ENCODE data around the gene JAKMIP1. TPM values are rescaled to one million over a fixed set of nuclear protein-coding genes. Genes with fewer than 3 reads are reported as not detected.

Gene JAKMIP1
- polyA plus RNA-seq, 2 donors = 0.13 to 0.31 TPM

- 66 to 69% methylated on average over 6 of the region's 6 CpGs for WGBS, 2 donors
Measured at GRCh38 chr4:6120361-6120760, 80.0 kb downstream of the JAKMIP1 start.

GRCh38 chr4:6119507-6120020 lies 80.8 kb downstream of the JAKMIP1 start:
- H3K4me1 ChIP-seq (ENCODE audit: control insufficient read depth in 2 of 2, insufficient read depth in 2 of 2, low read length in 1 of 2) = peaks cover 0 to 1% of the 10 kb centered on the region in 2 donors
- no peaks in the 10 kb centered on the region for H3K9me3 ChIP-seq (ENCODE audit: control insufficient read depth in 2 of 2, insufficient read depth in 1 of 2, low read depth in 1 of 2, low read length in 1 of 2)
- no peaks in the 10 kb centered on the region for H3K27me3 ChIP-seq (ENCODE audit: control insufficient read depth in 1 of 2, insufficient read depth in 2 of 2, low read length in 2 of 2)
- H3K27ac ChIP-seq (ENCODE audit: low read depth in 2 of 2, low read length in 1 of 2) = no peak overlapping the region
- H3K4me3 ChIP-seq (ENCODE audit: low read depth in 1 of 2, low read length in 2 of 2) = no peak overlapping the region
- 55 to 59% methylated on average over 5 of the region's 5 CpGs for WGBS, 2 donors
- H3K36me3 ChIP-seq (ENCODE audit: control insufficient read depth in 2 of 2, insufficient read depth in 2 of 2, low read length in 1 of 2) = no peaks in the 10 kb centered on the region

More at GRCh38 chr4:6120361-6120760, 80.0 kb downstream of the JAKMIP1 start:
- H3K36me3 ChIP-seq (ENCODE audit: control insufficient read depth in 2 of 2, insufficient read depth in 2 of 2, low read length in 1 of 2) = no peaks in the 10 kb centered on the region
- no peaks in the 10 kb centered on the region for H3K9me3 ChIP-seq (ENCODE audit: control insufficient read depth in 2 of 2, insufficient read depth in 1 of 2, low read depth in 1 of 2, low read length in 1 of 2)
- no peaks in the 10 kb centered on the region for H3K27me3 ChIP-seq (ENCODE audit: control insufficient read depth in 1 of 2, insufficient read depth in 2 of 2, low read length in 2 of 2)
- H3K4me3 ChIP-seq (ENCODE audit: low read depth in 1 of 2, low read length in 2 of 2) = no peak overlapping the region
- H3K4me1 ChIP-seq (ENCODE audit: control insufficient read depth in 2 of 2, insufficient read depth in 2 of 2, low read length in 1 of 2) = no peaks in the 10 kb centered on the region
- no peak overlapping the region for H3K27ac ChIP-seq (ENCODE audit: low read depth in 2 of 2, low read length in 1 of 2)

GRCh38 chr4:6118201-6118600 lies 82.1 kb downstream of the JAKMIP1 start:
- H3K36me3 ChIP-seq (ENCODE audit: control insufficient read depth in 2 of 2, insufficient read depth in 2 of 2, low read length in 1 of 2) = no peaks in the 10 kb centered on the region
- H3K4me1 ChIP-seq (ENCODE audit: control insufficient read depth in 2 of 2, insufficient read depth in 2 of 2, low read length in 1 of 2) = peaks cover 0 to 2% of the 10 kb centered on the region in 2 donors
- H3K27me3 ChIP-seq (ENCODE audit: control insufficient read depth in 1 of 2, insufficient read depth in 2 of 2, low read length in 2 of 2) = no peaks in the 10 kb centered on the region
- 83 to 90% methylated on average over 7 of the region's 7 CpGs for WGBS, 2 donors
- no peak overlapping the region for H3K4me3 ChIP-seq (ENCODE audit: low read depth in 1 of 2, low read length in 2 of 2)
- H3K9me3 ChIP-seq (ENCODE audit: control insufficient read depth in 2 of 2, insufficient read depth in 1 of 2, low read depth in 1 of 2, low read length in 1 of 2) = no peaks in the 10 kb centered on the region
- H3K27ac ChIP-seq (ENCODE audit: low read depth in 2 of 2, low read length in 1 of 2) = no peak overlapping the region

- Histone ChIP-seq H3K4me1 (ENCODE audit: control insufficient read depth in 2 of 2, insufficient read depth in 2 of 2, low read length in 1 of 2) (peaks cover 0 to 2% of the 10 kb centered on the region in 2 donors), H3K27me3 (ENCODE audit: control insufficient read depth in 1 of 2, insufficient read depth in 2 of 2, low read length in 2 of 2) (peaks cover 0 to 3% of the 10 kb centered on the region in 2 donors), H3K9me3 (ENCODE audit: control insufficient read depth in 2 of 2, insufficient read depth in 1 of 2, low read depth in 1 of 2, low read length in 1 of 2) (no peaks in the 10 kb centered on the region), H3K4me3 (ENCODE audit: low read depth in 1 of 2, low read length in 2 of 2) (no peak overlapping the region), H3K27ac (ENCODE audit: low read depth in 2 of 2, low read length in 1 of 2) (no peak overlapping the region), H3K36me3 (ENCODE audit: control insufficient read depth in 2 of 2, insufficient read depth in 2 of 2, low read length in 1 of 2) (no peaks in the 10 kb centered on the region)
- 30 to 34% methylated on average over 15 of the region's 15 CpGs for WGBS, 2 donors
Measured at GRCh38 chr4:6116696-6117285, 83.6 kb downstream of the JAKMIP1 start.

- H3K4me3 ChIP-seq (ENCODE audit: low read depth in 1 of 2, low read length in 2 of 2) = no peak overlapping the region
- peaks cover 0 to 3% of the 10 kb centered on the region in 2 donors for H3K27me3 ChIP-seq (ENCODE audit: control insufficient read depth in 1 of 2, insufficient read depth in 2 of 2, low read length in 2 of 2)
- no peak overlapping the region for H3K27ac ChIP-seq (ENCODE audit: low read depth in 2 of 2, low read length in 1 of 2)
- no peaks in the 10 kb centered on the region for H3K9me3 ChIP-seq (ENCODE audit: control insufficient read depth in 2 of 2, insufficient read depth in 1 of 2, low read depth in 1 of 2, low read length in 1 of 2)
- WGBS, 2 donors = 73 to 79% methylated on average over 21 to 23 of the region's 23 CpGs
- peaks cover 0 to 2% of the 10 kb centered on the region in 2 donors for H3K4me1 ChIP-seq (ENCODE audit: control insufficient read depth in 2 of 2, insufficient read depth in 2 of 2, low read length in 1 of 2)
- H3K36me3 ChIP-seq (ENCODE audit: control insufficient read depth in 2 of 2, insufficient read depth in 2 of 2, low read length in 1 of 2) = no peaks in the 10 kb centered on the region
Measured at GRCh38 chr4:6115746-6116586, 84.4 kb downstream of the JAKMIP1 start.

GRCh38 chr4:6115342-6115741 lies 85.0 kb downstream of the JAKMIP1 start:
- Histone ChIP-seq H3K9me3 (ENCODE audit: control insufficient read depth in 2 of 2, insufficient read depth in 1 of 2, low read depth in 1 of 2, low read length in 1 of 2) (no peaks in the 10 kb centered on the region), H3K4me3 (ENCODE audit: low read depth in 1 of 2, low read length in 2 of 2) (no peak overlapping the region), H3K4me1 (ENCODE audit: control insufficient read depth in 2 of 2, insufficient read depth in 2 of 2, low read length in 1 of 2) (peaks cover 0 to 2% of the 10 kb centered on the region in 2 donors), H3K36me3 (ENCODE audit: control insufficient read depth in 2 of 2, insufficient read depth in 2 of 2, low read length in 1 of 2) (no peaks in the 10 kb centered on the region), H3K27ac (ENCODE audit: low read depth in 2 of 2, low read length in 1 of 2) (no peak overlapping the region), H3K27me3 (ENCODE audit: control insufficient read depth in 1 of 2, insufficient read depth in 2 of 2, low read length in 2 of 2) (peaks cover 0 to 3% of the 10 kb centered on the region in 2 donors)
- 57 to 60% methylated on average over 5 of the region's 5 CpGs for WGBS, 2 donors

GRCh38 chr4:6114601-6115000 lies 85.7 kb downstream of the JAKMIP1 start:
- no peak overlapping the region for H3K4me3 ChIP-seq (ENCODE audit: low read depth in 1 of 2, low read length in 2 of 2)
- no peaks in the 10 kb centered on the region for H3K36me3 ChIP-seq (ENCODE audit: control insufficient read depth in 2 of 2, insufficient read depth in 2 of 2, low read length in 1 of 2)
- H3K27me3 ChIP-seq (ENCODE audit: control insufficient read depth in 1 of 2, insufficient read depth in 2 of 2, low read length in 2 of 2) = peaks cover 0 to 3% of the 10 kb centered on the region in 2 donors
- peaks cover 0 to 2% of the 10 kb centered on the region in 2 donors for H3K4me1 ChIP-seq (ENCODE audit: control insufficient read depth in 2 of 2, insufficient read depth in 2 of 2, low read length in 1 of 2)
- H3K27ac ChIP-seq (ENCODE audit: low read depth in 2 of 2, low read length in 1 of 2) = no peak overlapping the region
- WGBS, 2 donors = 71 to 72% methylated on average over 7 of the region's 7 CpGs
- H3K9me3 ChIP-seq (ENCODE audit: control insufficient read depth in 2 of 2, insufficient read depth in 1 of 2, low read depth in 1 of 2, low read length in 1 of 2) = no peaks in the 10 kb centered on the region

GRCh38 chr4:6114181-6114580 lies 86.2 kb downstream of the JAKMIP1 start:
- 88 to 89% methylated on average over 3 of the region's 3 CpGs for WGBS, 2 donors
- Histone ChIP-seq H3K27ac (ENCODE audit: low read depth in 2 of 2, low read length in 1 of 2) (no peak overlapping the region), H3K9me3 (ENCODE audit: control insufficient read depth in 2 of 2, insufficient read depth in 1 of 2, low read depth in 1 of 2, low read length in 1 of 2) (no peaks in the 10 kb centered on the region), H3K4me1 (ENCODE audit: control insufficient read depth in 2 of 2, insufficient read depth in 2 of 2, low read length in 1 of 2) (peaks cover 0 to 2% of the 10 kb centered on the region in 2 donors), H3K36me3 (ENCODE audit: control insufficient read depth in 2 of 2, insufficient read depth in 2 of 2, low read length in 1 of 2) (no peaks in the 10 kb centered on the region), H3K27me3 (ENCODE audit: control insufficient read depth in 1 of 2, insufficient read depth in 2 of 2, low read length in 2 of 2) (peaks cover 0 to 3% of the 10 kb centered on the region in 2 donors), H3K4me3 (ENCODE audit: low read depth in 1 of 2, low read length in 2 of 2) (no peak overlapping the region)

- Histone ChIP-seq H3K27me3 (ENCODE audit: control insufficient read depth in 1 of 2, insufficient read depth in 2 of 2, low read length in 2 of 2) (peaks cover 0 to 3% of the 10 kb centered on the region in 2 donors), H3K4me3 (ENCODE audit: low read depth in 1 of 2, low read length in 2 of 2) (no peak overlapping the region), H3K36me3 (ENCODE audit: control insufficient read depth in 2 of 2, insufficient read depth in 2 of 2, low read length in 1 of 2) (no peaks in the 10 kb centered on the region), H3K9me3 (ENCODE audit: control insufficient read depth in 2 of 2, insufficient read depth in 1 of 2, low read depth in 1 of 2, low read length in 1 of 2) (no peaks in the 10 kb centered on the region), H3K27ac (ENCODE audit: low read depth in 2 of 2, low read length in 1 of 2) (no peak overlapping the region), H3K4me1 (ENCODE audit: control insufficient read depth in 2 of 2, insufficient read depth in 2 of 2, low read length in 1 of 2) (peaks cover 0 to 2% of the 10 kb centered on the region in 2 donors)
- WGBS, 2 donors = 77 to 85% methylated on average over 12 of the region's 12 CpGs
Measured at GRCh38 chr4:6113641-6114040, 86.7 kb downstream of the JAKMIP1 start.
